Left ventricle myocardium inferior (tissue), 1 donor: ENCODE data around the gene IP6K3. TPM values are rescaled to one million over a fixed set of nuclear protein-coding genes. Genes with fewer than 3 reads are reported as not detected.
A peak's percentile ranks its signal among the peaks of the same experiment; 100 is the strongest.

Experiments
- DNase-seq: peaks from one replicate; pipeline ENCODE4 v3.0.0-alpha.2; 2020
- H3K27ac ChIP-seq: fragments of 200-600 bp; replicated peaks from 2 replicates; pipeline ENCODE4 v1.8.0; 2021
- H3K27me3 ChIP-seq: fragments of 200-600 bp; 2 replicates; pipeline ENCODE4 v1.8.0; 2021; ENCODE audit warnings: low read depth
- H3K36me3 ChIP-seq: fragments of 200-600 bp; 2 replicates; pipeline ENCODE4 v1.8.0; 2021
- H3K4me1 ChIP-seq: fragments of 200-600 bp; 2 replicates; pipeline ENCODE4 v1.8.0; 2021
- H3K4me3 ChIP-seq: fragments of 200-600 bp; 2 replicates; pipeline ENCODE4 v1.8.0; 2021; ENCODE audit warnings: mild to moderate bottlenecking, moderate library complexity
- H3K9me3 ChIP-seq: fragments of 200-600 bp; replicated peaks from 2 replicates; pipeline ENCODE4 v1.8.0; 2021
- CTCF ChIP-seq: fragments of 200-600 bp; IDR thresholded peaks from 2 replicates; pipeline ENCODE4 v1.8.0; 2021; ENCODE audit warnings: antibody characterized with exemption, mild to moderate bottlenecking, borderline replicate concordance
- intact Hi-C: fragments of 100-400 bp; cut with micrococcal nuclease; formaldehyde crosslinking; loops from one replicate; pipeline ENCODE4 v1.11.0; 2022
- total RNA-seq: library from RNA; stranded (reverse); fragmentation: NEBNext Ultra II Directional; extraction: Animal tissue kit (Norgen Biotek cat#: 25700); gene quantifications from one replicate; pipeline ENCODE4 v1.2.1, GENCODE V29; 2021
- donor health status: DM: no; HTN: yes; CAD: no; lungs with severe emphysema.

Gene IP6K3
- total RNA-seq, 1 donor from 2014 or later, result 42.0 TPM

DNA sequence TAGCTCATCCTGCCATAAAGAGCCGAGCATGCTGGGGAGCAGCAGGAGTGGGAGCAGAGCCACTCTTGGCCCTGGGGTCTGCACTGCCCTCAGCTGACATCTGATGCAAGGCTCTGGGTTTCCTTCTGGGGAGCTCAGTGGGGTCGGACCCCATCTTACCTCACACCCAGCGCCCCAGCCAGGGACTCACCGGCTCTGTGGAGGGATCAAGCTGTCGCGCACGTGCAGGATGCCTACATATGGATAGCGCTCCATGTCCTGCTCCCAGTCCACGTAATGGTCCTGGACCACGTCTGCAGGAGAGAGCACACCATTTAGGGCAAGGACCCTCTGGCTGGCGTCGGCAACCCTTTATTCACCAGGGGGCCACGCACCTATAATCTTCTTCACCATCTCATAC is 30.1 kb upstream of the IP6K3 start:
- DNase-seq, result no peak
- Histone ChIP-seq H3K4me3 (no peak overlapping the region), H3K36me3 (peaks cover 91% of the 10 kb centered on the region), H3K4me1 (peaks cover 32% of the 10 kb centered on the region), H3K9me3 (no peaks in the 10 kb centered on the region), H3K27ac (no peak overlapping the region), H3K27me3 (no peaks in the 10 kb centered on the region)
- intact Hi-C loops, result no loop called here
- no peak for TF ChIP-seq CTCF

DNA sequence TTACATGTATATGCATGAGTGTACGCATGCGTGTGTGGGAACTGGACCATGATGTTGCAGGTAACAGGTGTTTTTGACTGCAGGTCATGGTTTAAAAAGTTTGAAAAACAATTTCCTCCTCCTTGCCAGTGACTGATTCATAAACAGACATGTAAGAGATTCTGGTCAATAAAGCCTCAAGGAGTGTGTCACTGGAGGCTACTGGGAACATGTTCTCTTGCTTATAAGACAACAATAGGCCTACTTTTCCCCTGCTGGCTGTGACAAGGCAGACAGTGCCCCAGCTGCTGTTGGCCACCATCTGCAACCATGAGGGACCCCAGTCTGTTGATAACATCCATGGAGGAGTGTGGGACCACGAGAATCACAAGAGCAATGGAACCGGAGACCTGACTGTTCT is 29.5 kb upstream of the IP6K3 start:
- DNase-seq, result no peak
- Histone ChIP-seq H3K27ac (no peak overlapping the region), H3K4me1 (peaks cover 32% of the 10 kb centered on the region), H3K9me3 (no peaks in the 10 kb centered on the region), H3K27me3 (no peaks in the 10 kb centered on the region), H3K36me3 (peaks cover 89% of the 10 kb centered on the region), H3K4me3 (no peak overlapping the region)
- intact Hi-C loops, result no loop called here
- no peak for TF ChIP-seq CTCF

- Histone ChIP-seq H3K36me3 (peaks cover 76% of the 10 kb centered on the region), H3K4me1 (peaks cover 34% of the 10 kb centered on the region), H3K27me3 (peaks cover 3% of the 10 kb centered on the region), H3K27ac (no peak overlapping the region), H3K4me3 (no peak overlapping the region), H3K9me3 (no peaks in the 10 kb centered on the region)
- no peak for DNase-seq
- intact Hi-C loops, result no loop called here
- TF ChIP-seq CTCF, result no peak
Measured at GRCh38 chr6:33774774-33775173, 28.1 kb upstream of the IP6K3 start.

DNA sequence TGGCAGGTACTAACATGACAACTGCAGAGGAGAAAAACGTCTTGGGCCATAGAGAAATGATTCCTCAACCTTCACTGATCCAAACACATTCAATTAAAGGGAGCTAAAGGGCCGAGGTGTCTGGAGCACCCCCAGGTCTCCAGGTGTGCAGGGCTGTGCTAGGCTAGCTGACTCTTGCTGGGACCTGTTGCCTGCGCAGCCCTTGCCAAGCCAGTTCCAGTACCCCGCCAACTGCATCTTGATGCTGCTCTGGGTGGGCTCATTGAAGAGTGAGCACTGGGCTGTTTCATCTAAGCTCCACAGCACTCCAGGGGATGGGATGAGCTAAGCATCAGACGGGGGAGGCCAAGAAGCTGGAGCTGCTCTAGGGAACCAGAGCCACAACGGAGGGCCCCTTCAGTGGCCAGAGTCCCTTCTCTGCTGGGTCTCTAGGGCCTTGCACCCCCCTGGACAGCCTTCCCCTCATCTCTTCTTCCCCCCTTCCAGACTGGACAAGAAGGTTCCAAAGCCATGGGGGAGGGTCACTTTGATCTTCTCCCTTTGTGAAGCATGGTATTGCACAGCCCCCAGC is 26.3 kb upstream of the IP6K3 start:
- TF ChIP-seq CTCF, result no peak
- no peak overlapping the region for H3K4me3 ChIP-seq
- no peaks in the 10 kb centered on the region for H3K9me3 ChIP-seq
- H3K4me1 ChIP-seq, result peaks cover 38% of the 10 kb centered on the region
- DNase-seq, result no peak
- H3K27me3 ChIP-seq, result peaks cover 12% of the 10 kb centered on the region
- no peak overlapping the region for H3K27ac ChIP-seq
- peaks cover 58% of the 10 kb centered on the region for H3K36me3 ChIP-seq
- intact Hi-C loops, result no loop called here

GRCh38 chr6:33772082-33772830 is 25.6 kb upstream of the IP6K3 start:
- Histone ChIP-seq H3K36me3 (peaks cover 50% of the 10 kb centered on the region), H3K27ac (peak overlapping the region; percentile 34), H3K4me1 (peaks cover 38% of the 10 kb centered on the region), H3K4me3 (no peak overlapping the region), H3K27me3 (peaks cover 12% of the 10 kb centered on the region), H3K9me3 (no peaks in the 10 kb centered on the region)
- intact Hi-C loops, result no loop called here
- no peak for TF ChIP-seq CTCF
- DNase-seq, result no peak
